DND-41 (cell line): ENCODE results near the gene ZNF576.
"Not testable (repeated sequence)": the region's sequence is repeated elsewhere in the genome, so short reads cannot be mapped to it uniquely, and the experiment has no call there.

ENCODE experiments used
- ATAC-seq: fragments of 200-7000 bp; cut with Tn5 transposase; 3 replicates; pipeline ENCODE4 v1.9.1; 2021; ENCODE audit warnings: low read depth; ENCODE audit not compliant: insufficient read depth
- DNase-seq: peaks from one replicate; pipeline ENCODE4 v3.0.0-alpha.2; 2020
- H2AFZ ChIP-seq: 2 replicates; pipeline ENCODE4 v1.6.0; 2012; ENCODE audit warnings: low read depth, low read length
- H3K27ac ChIP-seq: 2 replicates; pipeline ENCODE4 v1.5.1; 2012; ENCODE audit warnings: low read length, inconsistent platforms
- H3K27me3 ChIP-seq: fragments of 200-600 bp; sonication (generic); 2 replicates; pipeline ENCODE4 v1.6.0; 2012; ENCODE audit warnings: low read length, mild to moderate bottlenecking, inconsistent platforms; ENCODE audit not compliant: insufficient read depth, poor library complexity
- H3K36me3 ChIP-seq: 2 replicates; pipeline ENCODE4 v1.5.1; 2012; ENCODE audit warnings: low read length, inconsistent platforms; ENCODE audit not compliant: insufficient read depth
- H3K4me1 ChIP-seq: 2 replicates; pipeline ENCODE4 v1.5.1; 2012; ENCODE audit warnings: mild to moderate bottlenecking, low read length; ENCODE audit not compliant: insufficient read depth
- H3K4me2 ChIP-seq: 2 replicates; pipeline ENCODE4 v1.6.0; 2012; ENCODE audit warnings: mild to moderate bottlenecking, moderate library complexity, low read length, inconsistent platforms; ENCODE audit not compliant: insufficient read depth
- H3K4me3 ChIP-seq, 2 experiments: fragments of 200-600 bp in 1 of 2; shearing (Covaris generic) in 1 of 2; 2 replicates each; pipeline ENCODE4 v1.5.1; 2012 to 2016; ENCODE audit warnings: inconsistent platforms in 2 of 2, low read length in 2 of 2, mild to moderate bottlenecking in 2 of 2, low read depth in 1 of 2, moderate library complexity in 1 of 2
- H3K79me2 ChIP-seq: 2 replicates; pipeline ENCODE4 v1.6.0; 2012; ENCODE audit warnings: low read length, inconsistent platforms; ENCODE audit not compliant: insufficient read depth
- H3K9ac ChIP-seq: 2 replicates; pipeline ENCODE4 v1.6.0; 2012; ENCODE audit warnings: low read depth, mild to moderate bottlenecking, inconsistent platforms, low read length, moderate library complexity
- H3K9me3 ChIP-seq: 2 replicates; pipeline ENCODE4 v1.5.1; 2012; ENCODE audit warnings: low read length, moderate library complexity, mild to moderate bottlenecking, inconsistent platforms; ENCODE audit not compliant: insufficient read depth, severe bottlenecking
- H4K20me1 ChIP-seq: 2 replicates; pipeline ENCODE4 v1.6.0; 2012; ENCODE audit warnings: low read length; ENCODE audit not compliant: insufficient read depth
- CTCF ChIP-seq: IDR thresholded peaks from 2 replicates; pipeline ENCODE4 v1.5.1; 2012; ENCODE audit warnings: borderline replicate concordance, low read length, moderate library complexity, mild to moderate bottlenecking; ENCODE audit not compliant: poor library complexity, severe bottlenecking; ENCODE audit errors: extremely low read depth
- EZH2 ChIP-seq: IDR thresholded peaks from 3 replicates; pipeline ENCODE4 v1.6.1; 2012; ENCODE audit warnings: borderline replicate concordance, low read depth, mild to moderate bottlenecking, moderate library complexity, low read length, inconsistent platforms; ENCODE audit not compliant: severe bottlenecking

The ZNF576 gene

GRCh38 chr19:43634068-43634467 lies 37.7 kb downstream of the ZNF576 start:
- Histone ChIP-seq H3K4me1 (peaks cover 10% of the 10 kb centered on the region), H2AFZ (no peak overlapping the region), H3K36me3 (no peaks in the 10 kb centered on the region), H3K9ac (no peak overlapping the region), H3K27ac (no peak overlapping the region), H3K4me3 (no peak overlapping the region), H3K27me3 (peaks cover 14% of the 10 kb centered on the region), H4K20me1 (peaks cover 5% of the 10 kb centered on the region; the same call in 1 of the 2 replicates), H3K79me2 (no peaks in the 10 kb centered on the region), H3K9me3 (no peaks in the 10 kb centered on the region), H3K4me2 (no peak overlapping the region)
- TF ChIP-seq EZH2: no peak
- TF ChIP-seq CTCF: no peak
- DNase-seq (no peak), ATAC-seq (no peak)

- Histone ChIP-seq H3K27me3 (peaks cover 17% of the 10 kb centered on the region), H3K9ac (no peak overlapping the region), H3K4me3 (no peak overlapping the region), H3K79me2 (no peaks in the 10 kb centered on the region), H4K20me1 (peaks cover 5% of the 10 kb centered on the region; the same call in 1 of the 2 replicates), H2AFZ (no peak overlapping the region), H3K9me3 (no peaks in the 10 kb centered on the region), H3K4me1 (peaks cover 13% of the 10 kb centered on the region), H3K4me2 (no peak overlapping the region), H3K36me3 (no peaks in the 10 kb centered on the region), H3K27ac (no peak overlapping the region)
- TF ChIP-seq EZH2 (no peak), CTCF (no peak)
- no peak for ATAC-seq
- no peak for DNase-seq
These were observed 38.1 kb downstream of the ZNF576 start for GRCh38 chr19:43634506-43634871.

GRCh38 chr19:43634872-43635560 lies 38.6 kb downstream of the ZNF576 start:
- H3K36me3 ChIP-seq: no peaks in the 10 kb centered on the region
- DNase-seq: no peak
- H3K4me2 ChIP-seq: no peak overlapping the region
- no peaks in the 10 kb centered on the region for H3K79me2 ChIP-seq
- no peaks in the 10 kb centered on the region for H3K9me3 ChIP-seq
- peaks cover 16% of the 10 kb centered on the region for H3K4me1 ChIP-seq
- H3K27ac ChIP-seq: no peak overlapping the region
- no peak overlapping the region for H3K9ac ChIP-seq
- TF ChIP-seq CTCF: no peak
- no peak for TF ChIP-seq EZH2
- peaks cover 18% of the 10 kb centered on the region for H3K27me3 ChIP-seq
- no peak for ATAC-seq
- peaks cover 5% of the 10 kb centered on the region; the same call in 1 of the 2 replicates for H4K20me1 ChIP-seq
- no peak overlapping the region for H3K4me3 ChIP-seq
- H2AFZ ChIP-seq: no peak overlapping the region

- not testable (repeated sequence) for H3K9ac ChIP-seq
These were observed 39.2 kb downstream of the ZNF576 start for GRCh38 chr19:43635561-43635940.

More at GRCh38 chr19:43635561-43635940, 39.2 kb downstream of the ZNF576 start:
- H3K79me2 ChIP-seq, H4K20me1 ChIP-seq, ATAC-seq, H3K27ac ChIP-seq, H2AFZ ChIP-seq, H3K36me3 ChIP-seq, H3K4me2 ChIP-seq, DNase-seq, H3K4me3 ChIP-seq, H3K9me3 ChIP-seq: not testable (repeated sequence)
- Histone ChIP-seq H3K4me1 (peaks cover 20% of the 10 kb centered on the region), H3K27me3 (peaks cover 22% of the 10 kb centered on the region)
